ENCODE data around the gene TIAM2.
"Not testable (repeated sequence)": the region's sequence is repeated elsewhere in the genome, so short reads cannot be mapped to it uniquely, and the experiment has no call there.

The TIAM2 gene

GRCh38 chr6:155222506-155222905, 227.4 kb downstream of the TIAM2 start:
- no peak for DNase-seq (ENCODE audit: low read depth in 2 of 3, low spot score in 2 of 3)

GRCh38 chr6:155223646-155224451, 228.7 kb downstream of the TIAM2 start:
- DNase-seq (ENCODE audit: low read depth in 2 of 3, low spot score in 2 of 3): peak in 1 of 3 experiments; percentile 19

GRCh38 chr6:155224618-155225017, 229.5 kb downstream of the TIAM2 start:
- DNase-seq (ENCODE audit: low read depth in 2 of 3, low spot score in 2 of 3): no peak

GRCh38 chr6:155227046-155227445, 231.9 kb downstream of the TIAM2 start:
- DNase-seq (ENCODE audit: low read depth in 2 of 3, low spot score in 2 of 3): no peak

GRCh38 chr6:155228546-155229166, 233.5 kb downstream of the TIAM2 start:
- no peak for DNase-seq (ENCODE audit: low read depth in 2 of 3, low spot score in 2 of 3)

- DNase-seq (ENCODE audit: low read depth in 2 of 3, low spot score in 2 of 3): not testable (repeated sequence)
Observed at GRCh38 chr6:155230975-155231374, 235.9 kb downstream of the TIAM2 start.

GRCh38 chr6:155232848-155233247, 237.7 kb downstream of the TIAM2 start:
- DNase-seq (ENCODE audit: low read depth in 2 of 3, low spot score in 2 of 3): no peak

GRCh38 chr6:155234167-155234566, 239.1 kb downstream of the TIAM2 start:
- no peak for DNase-seq (ENCODE audit: low read depth in 2 of 3, low spot score in 2 of 3)

GRCh38 chr6:155234687-155235086, 239.6 kb downstream of the TIAM2 start:
- DNase-seq (ENCODE audit: low read depth in 2 of 3, low spot score in 2 of 3): no peak

- DNase-seq (ENCODE audit: low read depth in 2 of 3, low spot score in 2 of 3): no peak
Observed at GRCh38 chr6:155235087-155235486, 240.0 kb downstream of the TIAM2 start.

GRCh38 chr6:155237613-155238012, 242.5 kb downstream of the TIAM2 start:
- no peak for DNase-seq (ENCODE audit: low read depth in 2 of 3, low spot score in 2 of 3)

- DNase-seq (ENCODE audit: low read depth in 2 of 3, low spot score in 2 of 3): no peak
Observed at GRCh38 chr6:155240905-155241600, 245.9 kb downstream of the TIAM2 start.

- no peak for DNase-seq (ENCODE audit: low read depth in 2 of 3, low spot score in 2 of 3)
Observed at GRCh38 chr6:155241966-155242365, 246.9 kb downstream of the TIAM2 start.

- no peak for DNase-seq (ENCODE audit: low read depth in 2 of 3, low spot score in 2 of 3)
Observed at GRCh38 chr6:155244434-155244833, 249.3 kb downstream of the TIAM2 start.

GRCh38 chr6:155245193-155245592, 250.1 kb downstream of the TIAM2 start:
- DNase-seq (ENCODE audit: low read depth in 2 of 3, low spot score in 2 of 3): no peak

GRCh38 chr6:155245831-155246230, 250.7 kb downstream of the TIAM2 start:
- DNase-seq (ENCODE audit: low read depth in 2 of 3, low spot score in 2 of 3): no peak

GRCh38 chr6:155246825-155247224, 251.7 kb downstream of the TIAM2 start:
- no peak for DNase-seq (ENCODE audit: low read depth in 2 of 3, low spot score in 2 of 3)

GRCh38 chr6:155247618-155248007, 252.5 kb downstream of the TIAM2 start:
- DNase-seq (ENCODE audit: low read depth in 2 of 3, low spot score in 2 of 3): no peak

GRCh38 chr6:155248008-155249001, 253.2 kb downstream of the TIAM2 start:
- DNase-seq (ENCODE audit: low read depth in 2 of 3, low spot score in 2 of 3): peak in 1 of 3 experiments; percentile 12

GRCh38 chr6:155250701-155251381, 255.7 kb downstream of the TIAM2 start:
- DNase-seq (ENCODE audit: low read depth in 2 of 3, low spot score in 2 of 3): no peak

Data from activated CD8-positive, alpha-beta memory T cell treated with anti-CD3 and anti-CD28 coated beads for 48 hours (primary cell).